GM12878 (cell line): Measurements from ENCODE around the gene AP2A2. TPM values are rescaled to one million over a fixed set of nuclear protein-coding genes. Genes with fewer than 3 reads are reported as not detected.

Experiments used
- ATAC-seq: fragments of 200-7000 bp; cut with Tn5 transposase; 3 replicates; pipeline ENCODE4 v1.9.1; 2020; ENCODE audit warnings: mild to moderate bottlenecking, moderate library complexity
- BruUV-seq: library from RNA; stranded (reverse); fragments of 400-500 nt; replicated peaks from 2 replicates; lab custom pipeline; 2021; lab: Mats Ljungman, UMichigan
- CTCF ChIA-PET: fragments of 300-600 bp; sonication (Branson Sonifier 250); formaldehyde crosslinking; extraction: SDS; loops from one replicate; lab custom pipeline; 2021; ENCODE audit warnings: inconsistent platforms; lab: Yijun Ruan, JAX
- POLR2A ChIA-PET: fragments of 350-600 bp; formaldehyde crosslinking; extraction: SDS; loops from one replicate; lab custom pipeline; 2021; ENCODE audit warnings: inconsistent platforms; lab: Charles Lee
- RAD21 ChIA-PET: fragments of 300-600 bp; sonication (Branson Sonifier 250); formaldehyde crosslinking; loops from one replicate; lab custom pipeline; 2023; ENCODE audit warnings: antibody characterized with exemption; ENCODE audit not compliant: unreplicated experiment; lab: Charles Lee
- SMC1A ChIA-PET: fragments of 300-600 bp; sonication (Branson Sonifier 250); formaldehyde crosslinking; loops from one replicate; lab custom pipeline; 2023; ENCODE audit not compliant: unreplicated experiment, uncharacterized antibody; lab: Charles Lee
- DNase-seq: peaks from one replicate; pipeline ENCODE4 v3.0.0-alpha.2; 2011; ENCODE audit warnings: low read depth, low spot score
- FAIRE-seq: peaks from 3 replicates; lab custom pipeline; 2011; peaks lifted over from hg19 to GRCh38; lab: Jason Lieb, UNC
- H2AFZ ChIP-seq: 2 replicates; pipeline ENCODE4 v1.6.0; 2011; ENCODE audit warnings: low read depth, low read length, control low read depth; ENCODE audit not compliant: control insufficient read depth
- H3K27ac ChIP-seq: 2 replicates; pipeline ENCODE4 v1.5.1; 2011; ENCODE audit warnings: control low read depth; ENCODE audit not compliant: control insufficient read depth, insufficient read depth
- H3K27me3 ChIP-seq, 2 experiments: replicated peaks in 1 of 2; 2 replicates each; pipeline versions ENCODE4 v1.6.0 to v1.6.1; 2011; ENCODE audit warnings: low read length in 1 of 2; ENCODE audit not compliant: control insufficient read depth in 2 of 2, insufficient read depth in 2 of 2
- H3K36me3 ChIP-seq, 2 experiments: 2 replicates each; pipeline ENCODE4 v1.5.1; 2011; ENCODE audit warnings: low read length in 1 of 2; ENCODE audit not compliant: control insufficient read depth in 2 of 2, insufficient read depth in 2 of 2
- H3K4me1 ChIP-seq: 2 replicates; pipeline ENCODE4 v1.6.1; 2011; ENCODE audit warnings: mild to moderate bottlenecking, low read length, moderate library complexity, mixed read lengths; ENCODE audit not compliant: control insufficient read depth, insufficient read depth
- H3K4me2 ChIP-seq: 2 replicates; pipeline ENCODE4 v1.6.0; 2011; ENCODE audit warnings: control low read depth; ENCODE audit not compliant: control insufficient read depth, insufficient read depth
- H3K4me3 ChIP-seq: fragments of 200-600 bp; sonication (generic); 2 replicates; pipeline ENCODE4 v1.5.1; 2016
- H3K79me2 ChIP-seq: 2 replicates; pipeline ENCODE4 v1.6.0; 2011; ENCODE audit warnings: low read length; ENCODE audit not compliant: control insufficient read depth, insufficient read depth
- H3K9ac ChIP-seq: 2 replicates; pipeline ENCODE4 v1.8.0; 2011; ENCODE audit warnings: low read length, control low read depth, mixed read lengths; ENCODE audit not compliant: control insufficient read depth, insufficient read depth
- H3K9me3 ChIP-seq: replicated peaks from 3 replicates; pipeline ENCODE4 v1.5.1; 2011; ENCODE audit warnings: mild to moderate bottlenecking, low read length; ENCODE audit not compliant: control insufficient read depth, insufficient read depth
- H4K20me1 ChIP-seq: 2 replicates; pipeline ENCODE4 v1.6.0; 2011; ENCODE audit not compliant: control insufficient read depth, insufficient read depth
- BMI1 ChIP-seq: fragments of 450-650 bp; IDR thresholded peaks from 2 replicates; pipeline ENCODE4 v1.6.1; 2016; ENCODE audit warnings: mild to moderate bottlenecking, moderate library complexity, borderline replicate concordance
- EZH2 ChIP-seq: IDR thresholded peaks from 2 replicates; pipeline ENCODE4 v1.6.1; 2012; ENCODE audit warnings: low read depth, mild to moderate bottlenecking, control low read depth, inconsistent platforms, low read length, borderline replicate concordance; ENCODE audit not compliant: control insufficient read depth
- FOXK2 ChIP-seq: fragments of 450-650 bp; IDR thresholded peaks from 2 replicates; pipeline ENCODE4 v1.6.1; 2017; ENCODE audit warnings: mild to moderate bottlenecking, moderate library complexity
- HDAC2 ChIP-seq: fragments of 200-600 bp; sonication (generic); IDR thresholded peaks from 2 replicates; pipeline ENCODE4 v1.6.1; 2017
- JUNB ChIP-seq: IDR thresholded peaks from 2 replicates; pipeline ENCODE4 v1.6.1; 2016; ENCODE audit warnings: antibody characterized with exemption, mild to moderate bottlenecking
- KDM1A ChIP-seq: fragments of 200-600 bp; sonication (generic); IDR thresholded peaks from 2 replicates; pipeline ENCODE4 v1.6.1; 2016; ENCODE audit warnings: borderline replicate concordance
- REST ChIP-seq: IDR thresholded peaks from 2 replicates; pipeline ENCODE4 v1.6.1; 2012; ENCODE audit warnings: mild to moderate bottlenecking, low read depth, low read length
- SIN3A ChIP-seq: IDR thresholded peaks from 2 replicates; pipeline ENCODE4 v1.6.1; 2012; ENCODE audit warnings: low read depth, low read length, improper control_type of control experiment
- SIX5 ChIP-seq: IDR thresholded peaks from 2 replicates; pipeline ENCODE4 v1.6.1; 2011; ENCODE audit warnings: mild to moderate bottlenecking, low read depth, low read length, moderate library complexity; ENCODE audit not compliant: severe bottlenecking
- STAT3 ChIP-seq: IDR thresholded peaks from 2 replicates; pipeline ENCODE4 v1.6.1; 2011; ENCODE audit warnings: low read depth, low read length, improper control_type of control experiment
- TCF3 ChIP-seq: IDR thresholded peaks from 2 replicates; pipeline ENCODE4 v1.6.1; 2012; ENCODE audit warnings: low read depth, mild to moderate bottlenecking, low read length, borderline replicate concordance; ENCODE audit not compliant: insufficient read depth
- ZNF217 ChIP-seq: fragments of 450-650 bp; IDR thresholded peaks from 2 replicates; pipeline ENCODE4 v1.6.1; 2017; ENCODE audit warnings: antibody characterized with exemption, mild to moderate bottlenecking
- ZNF24 ChIP-seq: fragments of 450-650 bp; IDR thresholded peaks from 2 replicates; pipeline ENCODE4 v1.6.1; 2017; ENCODE audit warnings: antibody characterized with exemption, mild to moderate bottlenecking
- ZNF687 ChIP-seq: fragments of 450-650 bp; IDR thresholded peaks from 2 replicates; pipeline ENCODE4 v1.6.1; 2017; ENCODE audit warnings: mild to moderate bottlenecking, moderate library complexity
- WGBS: methylation state at CpG from one replicate; pipeline ENCODE4 v1.1.6; 2016; ENCODE audit warnings: low lambda C conversion rate; ENCODE audit not compliant: insufficient replicate concordance, insufficient coverage; ENCODE audit errors: missing lambda C conversion rate; 5-methylcytosine and 5-hydroxymethylcytosine counted together
- in situ Hi-C: fragments of 300-500 bp; cut with MboI; formaldehyde crosslinking; loops from 9 replicates; pipeline ENCODE4 v1.14.3; 2018; ENCODE audit warnings: mixed read lengths
- intact Hi-C: fragments of 100-400 bp; cut with micrococcal nuclease; formaldehyde crosslinking; loops from one replicate; pipeline ENCODE4 v1.14.2; 2022; ENCODE audit not compliant: unreplicated experiment
- polyA plus RNA-seq, 11 experiments: library from polyadenylated mRNA; depleted of rRNA in 4 of 11; unstranded in 6 of 11; stranded (reverse) in 5 of 11; fragments of >200 nt; fragmentation: Nextera tagmentation in 4 of 11; fragmentation: Illumina TruSeq in 1 of 11; extraction: Ambion mirVana in 4 of 11; extraction: Trizol in 1 of 11; gene quantifications; 1 replicate in 1 of 11; 2 replicates in 10 of 11; pipeline versions ENCODE4 v1.2.1 to v1.2.3, GENCODE V29; 2011 to 2016; ENCODE audit warnings: inconsistent platforms in 2 of 11, missing spikeins in 2 of 11, low read depth in 1 of 11
- total RNA-seq, 4 experiments: library from RNA; depleted of rRNA in 3 of 4; stranded (reverse); fragments of >200 nt in 3 of 4; fragmentation: Illumina TruSeq in 1 of 4; extraction: Trizol in 1 of 4; gene quantifications; 2 replicates each; pipeline versions ENCODE4 v1.2.1 to v1.2.3, GENCODE V29; 2013 to 2021
- TF ChIP-seq, protein P1 (sequence below): fragments of 450-650 bp; formaldehyde crosslinking; IDR thresholded peaks from 2 replicates; pipeline ENCODE4 v1.4.0; 2020; ENCODE audit warnings: mild to moderate bottlenecking, moderate library complexity

Gene AP2A2
- total and polyA plus RNA-seq, 10 of the 15 experiments (the other 5 are each of a cell fraction or from before 2014, with no cell fraction given), result 0.58 to 48.8 (median 18.2) TPM

DNA sequence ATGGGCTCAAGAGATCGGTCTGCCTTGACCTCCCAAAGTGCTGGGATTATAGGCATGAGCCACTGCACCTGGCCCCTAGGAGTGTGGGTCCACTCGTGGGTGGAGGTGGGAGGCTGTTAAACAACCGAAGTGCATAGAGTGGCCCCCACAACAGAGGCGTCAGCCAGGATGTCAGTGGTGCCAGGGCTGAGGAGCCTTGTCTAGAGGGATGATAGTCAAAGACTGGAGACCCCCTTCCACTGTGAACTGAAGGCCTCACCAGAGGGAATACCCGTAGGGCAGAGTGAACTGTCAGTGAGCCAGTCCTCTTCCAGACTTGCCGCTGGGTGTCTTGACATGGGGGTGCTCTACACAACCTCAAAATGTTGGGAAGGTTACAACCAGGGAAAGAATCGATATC is 38.2 kb downstream of the AP2A2 start:
- no peaks in the 10 kb centered on the region for H3K79me2 ChIP-seq
- H3K27ac ChIP-seq, result no peak overlapping the region
- H3K4me3 ChIP-seq, result no peak overlapping the region
- no peak overlapping the region for H3K4me2 ChIP-seq
- no peak overlapping the region for H3K9ac ChIP-seq
- peaks cover 6 to 10% of the 10 kb centered on the region in 2 experiments; a peak in 3 of 4 replicates for H3K36me3 ChIP-seq
- 96% methylated on average over 7 of the region's 7 CpGs for WGBS
- no peaks in the 10 kb centered on the region for H4K20me1 ChIP-seq
- ChIA-PET RAD21 (no interaction called here), SMC1A (no interaction called here), CTCF (interaction anchor here (0.5 kb wide), 1 partner anchor 552 kb away, joined by 3 read pairs; no protein-coding TSS in a partner anchor), POLR2A (no interaction called here)
- ATAC-seq, result no peak
- DNase-seq, result no peak
- FAIRE-seq, result no peak
- intact Hi-C loops, result no loop called here
- no peaks in the 10 kb centered on the region for H3K4me1 ChIP-seq
- BruUV-seq, result no TSS peak
- H3K27me3 ChIP-seq, result no peaks in the 10 kb centered on the region
- no peaks in the 10 kb centered on the region for H3K9me3 ChIP-seq
- no peak overlapping the region for H2AFZ ChIP-seq
- in situ Hi-C loops, result no loop called here
- TF ChIP-seq HDAC2, result no peak
- TF ChIP-seq SIX5, result no peak
- no peak for TF ChIP-seq KDM1A
- TF ChIP-seq, protein P1, sequence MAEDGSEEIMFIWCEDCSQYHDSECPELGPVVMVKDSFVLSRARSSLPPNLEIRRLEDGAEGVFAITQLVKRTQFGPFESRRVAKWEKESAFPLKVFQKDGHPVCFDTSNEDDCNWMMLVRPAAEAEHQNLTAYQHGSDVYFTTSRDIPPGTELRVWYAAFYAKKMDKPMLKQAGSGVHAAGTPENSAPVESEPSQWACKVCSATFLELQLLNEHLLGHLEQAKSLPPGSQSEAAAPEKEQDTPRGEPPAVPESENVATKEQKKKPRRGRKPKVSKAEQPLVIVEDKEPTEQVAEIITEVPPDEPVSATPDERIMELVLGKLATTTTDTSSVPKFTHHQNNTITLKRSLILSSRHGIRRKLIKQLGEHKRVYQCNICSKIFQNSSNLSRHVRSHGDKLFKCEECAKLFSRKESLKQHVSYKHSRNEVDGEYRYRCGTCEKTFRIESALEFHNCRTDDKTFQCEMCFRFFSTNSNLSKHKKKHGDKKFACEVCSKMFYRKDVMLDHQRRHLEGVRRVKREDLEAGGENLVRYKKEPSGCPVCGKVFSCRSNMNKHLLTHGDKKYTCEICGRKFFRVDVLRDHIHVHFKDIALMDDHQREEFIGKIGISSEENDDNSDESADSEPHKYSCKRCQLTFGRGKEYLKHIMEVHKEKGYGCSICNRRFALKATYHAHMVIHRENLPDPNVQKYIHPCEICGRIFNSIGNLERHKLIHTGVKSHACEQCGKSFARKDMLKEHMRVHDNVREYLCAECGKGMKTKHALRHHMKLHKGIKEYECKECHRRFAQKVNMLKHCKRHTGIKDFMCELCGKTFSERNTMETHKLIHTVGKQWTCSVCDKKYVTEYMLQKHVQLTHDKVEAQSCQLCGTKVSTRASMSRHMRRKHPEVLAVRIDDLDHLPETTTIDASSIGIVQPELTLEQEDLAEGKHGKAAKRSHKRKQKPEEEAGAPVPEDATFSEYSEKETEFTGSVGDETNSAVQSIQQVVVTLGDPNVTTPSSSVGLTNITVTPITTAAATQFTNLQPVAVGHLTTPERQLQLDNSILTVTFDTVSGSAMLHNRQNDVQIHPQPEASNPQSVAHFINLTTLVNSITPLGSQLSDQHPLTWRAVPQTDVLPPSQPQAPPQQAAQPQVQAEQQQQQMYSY (CRISPR knock-in tag), result no peak
- no peak for TF ChIP-seq TCF3
- TF ChIP-seq ZNF217, result no peak
- TF ChIP-seq SIN3A, result no peak
- TF ChIP-seq BMI1, result no peak
- no peak for TF ChIP-seq REST
- no peak for TF ChIP-seq EZH2
- no peak for TF ChIP-seq JUNB
- TF ChIP-seq ZNF24, result no peak
- no peak for TF ChIP-seq FOXK2
- TF ChIP-seq STAT3, result no peak
- TF ChIP-seq ZNF687, result no peak
